SU-DHL-6 (cell line): ENCODE results near the gene ATAD2B.
"Not testable (repeated sequence)": the region's sequence is repeated elsewhere in the genome, so short reads cannot be mapped to it uniquely, and the experiment has no call there.

Source experiments
- H2AFZ ChIP-seq: fragments of 200-600 bp; sonication (generic); 2 replicates; pipeline ENCODE4 v1.6.1; 2014; ENCODE audit warnings: low read depth, mild to moderate bottlenecking, moderate library complexity, mixed read lengths, antibody characterized with exemption, low read length; ENCODE audit not compliant: severe bottlenecking
- H3F3A ChIP-seq: fragments of 200-600 bp; shearing (Covaris generic); 2 replicates; pipeline ENCODE4 v1.6.0; 2016; ENCODE audit warnings: antibody characterized with exemption, mild to moderate bottlenecking; ENCODE audit not compliant: insufficient read depth
- H3K27ac ChIP-seq: fragments of 200-600 bp; sonication (generic); 2 replicates; pipeline ENCODE4 v1.5.1; 2016; ENCODE audit warnings: low read depth, mild to moderate bottlenecking, low read length, moderate library complexity, mixed read lengths
- H3K27me3 ChIP-seq: fragments of 200-600 bp; sonication (generic), shearing (Covaris generic); 2 replicates; pipeline ENCODE4 v1.6.0; 2014; ENCODE audit warnings: mild to moderate bottlenecking, low read length
- H3K36me3 ChIP-seq: fragments of 200-600 bp; sonication (generic); 2 replicates; pipeline ENCODE4 v1.6.1; 2014; ENCODE audit warnings: mild to moderate bottlenecking, low read length, mixed read lengths
- H3K4me2 ChIP-seq: fragments of 300-600, 200-600 bp; shearing (Covaris generic), sonication (generic); 2 replicates; pipeline ENCODE4 v1.6.0; 2014; ENCODE audit warnings: low read length, low read depth, mild to moderate bottlenecking; ENCODE audit not compliant: poor library complexity, severe bottlenecking
- H3K4me3 ChIP-seq: fragments of 200-600 bp; sonication (generic); 2 replicates; pipeline ENCODE4 v1.5.1; 2014; ENCODE audit warnings: antibody characterized with exemption, low read length, mild to moderate bottlenecking, mixed read lengths; ENCODE audit not compliant: insufficient read depth, poor library complexity, severe bottlenecking
- H3K79me2 ChIP-seq: fragments of 200-600 bp; sonication (generic); 2 replicates; pipeline ENCODE4 v1.6.1; 2014; ENCODE audit warnings: mild to moderate bottlenecking, low read length, moderate library complexity; ENCODE audit not compliant: insufficient read depth
- H3K9ac ChIP-seq: fragments of 200-600 bp; sonication (generic); 2 replicates; pipeline ENCODE4 v1.7.0; 2014; ENCODE audit warnings: mild to moderate bottlenecking, low read length
- H3K9me2 ChIP-seq: fragments of 200-600 bp; sonication (generic); replicated peaks from 2 replicates; pipeline ENCODE4 v1.6.1; 2014; ENCODE audit warnings: low read length; ENCODE audit not compliant: insufficient read depth
- H3K9me3 ChIP-seq: fragments of 200-600 bp; sonication (generic); 2 replicates; pipeline ENCODE4 v1.6.1; 2014; ENCODE audit warnings: low read length, mixed read lengths; ENCODE audit not compliant: insufficient read depth
- H4K20me1 ChIP-seq: fragments of 200-600 bp; sonication (generic); 2 replicates; pipeline ENCODE4 v1.6.1; 2014; ENCODE audit warnings: low read depth, mild to moderate bottlenecking, antibody characterized with exemption, low read length, moderate library complexity, mixed read lengths
- EZH2phosphoT487 ChIP-seq: fragments of 200-600 bp; sonication (generic), shearing (Covaris generic); conservative IDR thresholded peaks from 2 replicates; pipeline ENCODE4 v1.6.1; 2018; ENCODE audit warnings: mild to moderate bottlenecking, antibody characterized with exemption, low read length, moderate library complexity, mixed read lengths
- TF ChIP-seq, protein P1 (sequence below): fragments of 200-600 bp; sonication (generic); IDR thresholded peaks from one replicate; pipeline ENCODE4 v1.5.1; 2017; ENCODE audit warnings: antibody characterized with exemption, mild to moderate bottlenecking, low read length, moderate library complexity; ENCODE audit not compliant: insufficient read depth, poor library complexity, severe bottlenecking

ATAD2B gene

GRCh38 chr2:23788100-23788499 is 138.8 kb downstream of the ATAD2B start:
- TF ChIP-seq, protein P1, sequence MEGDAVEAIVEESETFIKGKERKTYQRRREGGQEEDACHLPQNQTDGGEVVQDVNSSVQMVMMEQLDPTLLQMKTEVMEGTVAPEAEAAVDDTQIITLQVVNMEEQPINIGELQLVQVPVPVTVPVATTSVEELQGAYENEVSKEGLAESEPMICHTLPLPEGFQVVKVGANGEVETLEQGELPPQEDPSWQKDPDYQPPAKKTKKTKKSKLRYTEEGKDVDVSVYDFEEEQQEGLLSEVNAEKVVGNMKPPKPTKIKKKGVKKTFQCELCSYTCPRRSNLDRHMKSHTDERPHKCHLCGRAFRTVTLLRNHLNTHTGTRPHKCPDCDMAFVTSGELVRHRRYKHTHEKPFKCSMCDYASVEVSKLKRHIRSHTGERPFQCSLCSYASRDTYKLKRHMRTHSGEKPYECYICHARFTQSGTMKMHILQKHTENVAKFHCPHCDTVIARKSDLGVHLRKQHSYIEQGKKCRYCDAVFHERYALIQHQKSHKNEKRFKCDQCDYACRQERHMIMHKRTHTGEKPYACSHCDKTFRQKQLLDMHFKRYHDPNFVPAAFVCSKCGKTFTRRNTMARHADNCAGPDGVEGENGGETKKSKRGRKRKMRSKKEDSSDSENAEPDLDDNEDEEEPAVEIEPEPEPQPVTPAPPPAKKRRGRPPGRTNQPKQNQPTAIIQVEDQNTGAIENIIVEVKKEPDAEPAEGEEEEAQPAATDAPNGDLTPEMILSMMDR = no peak
- no peak for TF ChIP-seq EZH2phosphoT487
- H3K9me3 ChIP-seq = no peaks in the 10 kb centered on the region
- no peak overlapping the region for H3K4me3 ChIP-seq
- H3K4me2 ChIP-seq = no peak overlapping the region
- no peak overlapping the region for H3K27ac ChIP-seq
- 0 out of 2 replicates have a peak, but pooled peaks cover 3% of the 10 kb centered on the region for H3K36me3 ChIP-seq
- H3K9ac ChIP-seq = no peak overlapping the region
- no peaks in the 10 kb centered on the region for H3K79me2 ChIP-seq
- no peak overlapping the region for H2AFZ ChIP-seq
- no peaks in the 10 kb centered on the region for H3K27me3 ChIP-seq
- no peaks in the 10 kb centered on the region for H3K9me2 ChIP-seq
- H3F3A ChIP-seq = peaks cover 7% of the 10 kb centered on the region; the same call in 1 of the 2 replicates
- H4K20me1 ChIP-seq = no peaks in the 10 kb centered on the region

- H3K9me2 ChIP-seq = no peaks in the 10 kb centered on the region
- H3F3A ChIP-seq = peaks cover 10% of the 10 kb centered on the region; the same call in 1 of the 2 replicates
- H3K9me3 ChIP-seq = no peaks in the 10 kb centered on the region
- H3K27ac ChIP-seq = no peak overlapping the region
- no peaks in the 10 kb centered on the region for H3K27me3 ChIP-seq
- no peak overlapping the region for H3K4me3 ChIP-seq
- H4K20me1 ChIP-seq = no peaks in the 10 kb centered on the region
- H3K4me2 ChIP-seq = no peak overlapping the region
- TF ChIP-seq EZH2phosphoT487 = no peak
- TF ChIP-seq, protein P1 = no peak
- H2AFZ ChIP-seq = no peak overlapping the region
- H3K9ac ChIP-seq = no peak overlapping the region
- no peaks in the 10 kb centered on the region for H3K79me2 ChIP-seq
- 0 out of 2 replicates have a peak, but pooled peaks cover 3% of the 10 kb centered on the region for H3K36me3 ChIP-seq
Measured at GRCh38 chr2:23784971-23785370, 142.0 kb downstream of the ATAD2B start.

GRCh38 chr2:23782646-23783045 is 144.3 kb downstream of the ATAD2B start:
- Histone ChIP-seq H2AFZ (no peak overlapping the region), H3F3A (peaks cover 17% of the 10 kb centered on the region; the same call in 1 of the 2 replicates), H3K79me2 (no peaks in the 10 kb centered on the region), H4K20me1 (no peaks in the 10 kb centered on the region), H3K4me2 (no peak overlapping the region), H3K36me3 (0 out of 2 replicates have a peak, but pooled peaks cover 3% of the 10 kb centered on the region), H3K4me3 (no peak overlapping the region), H3K27me3 (no peaks in the 10 kb centered on the region), H3K9me3 (no peaks in the 10 kb centered on the region), H3K9ac (no peak overlapping the region), H3K27ac (no peak overlapping the region), H3K9me2 (no peaks in the 10 kb centered on the region)
- TF ChIP-seq EZH2phosphoT487 = no peak
- TF ChIP-seq, protein P1 = no peak

GRCh38 chr2:23782126-23782525 is 144.8 kb downstream of the ATAD2B start:
- Histone ChIP-seq H3K9ac (no peak overlapping the region), H3K27me3 (no peaks in the 10 kb centered on the region), H3K9me3 (no peaks in the 10 kb centered on the region), H3K79me2 (no peaks in the 10 kb centered on the region), H3K4me2 (no peak overlapping the region), H3K9me2 (no peaks in the 10 kb centered on the region), H2AFZ (no peak overlapping the region), H3K4me3 (no peak overlapping the region), H4K20me1 (no peaks in the 10 kb centered on the region), H3K27ac (no peak overlapping the region), H3F3A (peaks cover 17% of the 10 kb centered on the region; the same call in 1 of the 2 replicates), H3K36me3 (0 out of 2 replicates have a peak, but pooled peaks cover 3% of the 10 kb centered on the region)
- TF ChIP-seq, protein P1 = no peak
- TF ChIP-seq EZH2phosphoT487 = no peak

GRCh38 chr2:23780465-23780864 is 146.5 kb downstream of the ATAD2B start:
- not testable (repeated sequence) for H3K27me3 ChIP-seq, H3K9me2 ChIP-seq, H3K79me2 ChIP-seq, H2AFZ ChIP-seq, H3K9ac ChIP-seq, H3K36me3 ChIP-seq, H3K9me3 ChIP-seq, H3K4me3 ChIP-seq, H3K4me2 ChIP-seq, H4K20me1 ChIP-seq, H3K27ac ChIP-seq
- H3F3A ChIP-seq = peaks cover 17% of the 10 kb centered on the region; the same call in 1 of the 2 replicates
